ENCODE data around the gene APLF. TPM values are rescaled to one million over a fixed set of nuclear protein-coding genes. Genes with fewer than 3 reads are reported as not detected.

The APLF gene
- total and polyA plus RNA-seq, 10 of the 15 experiments (the other 5 are each of a cell fraction or from before 2014, with no cell fraction given): 0.66 to 2.8 (median 1.8) TPM

GRCh38 chr2:68423966-68424650, 43.3 kb upstream of the APLF start (continued):
- TF ChIP-seq KAT2A (conservative IDR thresholded peaks at IDR 0.05; ENCODE audit: control insufficient read depth, low read depth, low read length): no peak
- TF ChIP-seq NFIC (IDR thresholded peaks at IDR 0.05; ENCODE audit: low read depth, low read length): peak; percentile 94
- no peak for TF ChIP-seq STAT3 (IDR thresholded peaks at IDR 0.05; ENCODE audit: low read depth, low read length)
- no peak for TF ChIP-seq MAX (IDR thresholded peaks at IDR 0.05; ENCODE audit: low read depth, low read length)
- TF ChIP-seq, protein P1, sequence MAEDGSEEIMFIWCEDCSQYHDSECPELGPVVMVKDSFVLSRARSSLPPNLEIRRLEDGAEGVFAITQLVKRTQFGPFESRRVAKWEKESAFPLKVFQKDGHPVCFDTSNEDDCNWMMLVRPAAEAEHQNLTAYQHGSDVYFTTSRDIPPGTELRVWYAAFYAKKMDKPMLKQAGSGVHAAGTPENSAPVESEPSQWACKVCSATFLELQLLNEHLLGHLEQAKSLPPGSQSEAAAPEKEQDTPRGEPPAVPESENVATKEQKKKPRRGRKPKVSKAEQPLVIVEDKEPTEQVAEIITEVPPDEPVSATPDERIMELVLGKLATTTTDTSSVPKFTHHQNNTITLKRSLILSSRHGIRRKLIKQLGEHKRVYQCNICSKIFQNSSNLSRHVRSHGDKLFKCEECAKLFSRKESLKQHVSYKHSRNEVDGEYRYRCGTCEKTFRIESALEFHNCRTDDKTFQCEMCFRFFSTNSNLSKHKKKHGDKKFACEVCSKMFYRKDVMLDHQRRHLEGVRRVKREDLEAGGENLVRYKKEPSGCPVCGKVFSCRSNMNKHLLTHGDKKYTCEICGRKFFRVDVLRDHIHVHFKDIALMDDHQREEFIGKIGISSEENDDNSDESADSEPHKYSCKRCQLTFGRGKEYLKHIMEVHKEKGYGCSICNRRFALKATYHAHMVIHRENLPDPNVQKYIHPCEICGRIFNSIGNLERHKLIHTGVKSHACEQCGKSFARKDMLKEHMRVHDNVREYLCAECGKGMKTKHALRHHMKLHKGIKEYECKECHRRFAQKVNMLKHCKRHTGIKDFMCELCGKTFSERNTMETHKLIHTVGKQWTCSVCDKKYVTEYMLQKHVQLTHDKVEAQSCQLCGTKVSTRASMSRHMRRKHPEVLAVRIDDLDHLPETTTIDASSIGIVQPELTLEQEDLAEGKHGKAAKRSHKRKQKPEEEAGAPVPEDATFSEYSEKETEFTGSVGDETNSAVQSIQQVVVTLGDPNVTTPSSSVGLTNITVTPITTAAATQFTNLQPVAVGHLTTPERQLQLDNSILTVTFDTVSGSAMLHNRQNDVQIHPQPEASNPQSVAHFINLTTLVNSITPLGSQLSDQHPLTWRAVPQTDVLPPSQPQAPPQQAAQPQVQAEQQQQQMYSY (CRISPR knock-in tag; IDR thresholded peaks at IDR 0.05): no peak
- no peak for TF ChIP-seq POLR2AphosphoS2 (IDR thresholded peaks at IDR 0.05; ENCODE audit: low read depth, low read length)
- TF ChIP-seq MTA2 (IDR thresholded peaks at IDR 0.05; ENCODE audit: low read depth): peak; percentile 99
- peak; percentile 97 for TF ChIP-seq RELB (IDR thresholded peaks at IDR 0.05; ENCODE audit: low read depth)
- TF ChIP-seq RCOR1 (conservative IDR thresholded peaks at IDR 0.05; ENCODE audit: low read depth, low read length): 0 out of 2 replicates have a peak, but pooled peaks have one; percentile 49
- TF ChIP-seq, protein P2, sequence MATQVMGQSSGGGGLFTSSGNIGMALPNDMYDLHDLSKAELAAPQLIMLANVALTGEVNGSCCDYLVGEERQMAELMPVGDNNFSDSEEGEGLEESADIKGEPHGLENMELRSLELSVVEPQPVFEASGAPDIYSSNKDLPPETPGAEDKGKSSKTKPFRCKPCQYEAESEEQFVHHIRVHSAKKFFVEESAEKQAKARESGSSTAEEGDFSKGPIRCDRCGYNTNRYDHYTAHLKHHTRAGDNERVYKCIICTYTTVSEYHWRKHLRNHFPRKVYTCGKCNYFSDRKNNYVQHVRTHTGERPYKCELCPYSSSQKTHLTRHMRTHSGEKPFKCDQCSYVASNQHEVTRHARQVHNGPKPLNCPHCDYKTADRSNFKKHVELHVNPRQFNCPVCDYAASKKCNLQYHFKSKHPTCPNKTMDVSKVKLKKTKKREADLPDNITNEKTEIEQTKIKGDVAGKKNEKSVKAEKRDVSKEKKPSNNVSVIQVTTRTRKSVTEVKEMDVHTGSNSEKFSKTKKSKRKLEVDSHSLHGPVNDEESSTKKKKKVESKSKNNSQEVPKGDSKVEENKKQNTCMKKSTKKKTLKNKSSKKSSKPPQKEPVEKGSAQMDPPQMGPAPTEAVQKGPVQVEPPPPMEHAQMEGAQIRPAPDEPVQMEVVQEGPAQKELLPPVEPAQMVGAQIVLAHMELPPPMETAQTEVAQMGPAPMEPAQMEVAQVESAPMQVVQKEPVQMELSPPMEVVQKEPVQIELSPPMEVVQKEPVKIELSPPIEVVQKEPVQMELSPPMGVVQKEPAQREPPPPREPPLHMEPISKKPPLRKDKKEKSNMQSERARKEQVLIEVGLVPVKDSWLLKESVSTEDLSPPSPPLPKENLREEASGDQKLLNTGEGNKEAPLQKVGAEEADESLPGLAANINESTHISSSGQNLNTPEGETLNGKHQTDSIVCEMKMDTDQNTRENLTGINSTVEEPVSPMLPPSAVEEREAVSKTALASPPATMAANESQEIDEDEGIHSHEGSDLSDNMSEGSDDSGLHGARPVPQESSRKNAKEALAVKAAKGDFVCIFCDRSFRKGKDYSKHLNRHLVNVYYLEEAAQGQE (IDR thresholded peaks at IDR 0.05; ENCODE audit: low read depth, low read length): no peak
- TF ChIP-seq, protein P3, sequence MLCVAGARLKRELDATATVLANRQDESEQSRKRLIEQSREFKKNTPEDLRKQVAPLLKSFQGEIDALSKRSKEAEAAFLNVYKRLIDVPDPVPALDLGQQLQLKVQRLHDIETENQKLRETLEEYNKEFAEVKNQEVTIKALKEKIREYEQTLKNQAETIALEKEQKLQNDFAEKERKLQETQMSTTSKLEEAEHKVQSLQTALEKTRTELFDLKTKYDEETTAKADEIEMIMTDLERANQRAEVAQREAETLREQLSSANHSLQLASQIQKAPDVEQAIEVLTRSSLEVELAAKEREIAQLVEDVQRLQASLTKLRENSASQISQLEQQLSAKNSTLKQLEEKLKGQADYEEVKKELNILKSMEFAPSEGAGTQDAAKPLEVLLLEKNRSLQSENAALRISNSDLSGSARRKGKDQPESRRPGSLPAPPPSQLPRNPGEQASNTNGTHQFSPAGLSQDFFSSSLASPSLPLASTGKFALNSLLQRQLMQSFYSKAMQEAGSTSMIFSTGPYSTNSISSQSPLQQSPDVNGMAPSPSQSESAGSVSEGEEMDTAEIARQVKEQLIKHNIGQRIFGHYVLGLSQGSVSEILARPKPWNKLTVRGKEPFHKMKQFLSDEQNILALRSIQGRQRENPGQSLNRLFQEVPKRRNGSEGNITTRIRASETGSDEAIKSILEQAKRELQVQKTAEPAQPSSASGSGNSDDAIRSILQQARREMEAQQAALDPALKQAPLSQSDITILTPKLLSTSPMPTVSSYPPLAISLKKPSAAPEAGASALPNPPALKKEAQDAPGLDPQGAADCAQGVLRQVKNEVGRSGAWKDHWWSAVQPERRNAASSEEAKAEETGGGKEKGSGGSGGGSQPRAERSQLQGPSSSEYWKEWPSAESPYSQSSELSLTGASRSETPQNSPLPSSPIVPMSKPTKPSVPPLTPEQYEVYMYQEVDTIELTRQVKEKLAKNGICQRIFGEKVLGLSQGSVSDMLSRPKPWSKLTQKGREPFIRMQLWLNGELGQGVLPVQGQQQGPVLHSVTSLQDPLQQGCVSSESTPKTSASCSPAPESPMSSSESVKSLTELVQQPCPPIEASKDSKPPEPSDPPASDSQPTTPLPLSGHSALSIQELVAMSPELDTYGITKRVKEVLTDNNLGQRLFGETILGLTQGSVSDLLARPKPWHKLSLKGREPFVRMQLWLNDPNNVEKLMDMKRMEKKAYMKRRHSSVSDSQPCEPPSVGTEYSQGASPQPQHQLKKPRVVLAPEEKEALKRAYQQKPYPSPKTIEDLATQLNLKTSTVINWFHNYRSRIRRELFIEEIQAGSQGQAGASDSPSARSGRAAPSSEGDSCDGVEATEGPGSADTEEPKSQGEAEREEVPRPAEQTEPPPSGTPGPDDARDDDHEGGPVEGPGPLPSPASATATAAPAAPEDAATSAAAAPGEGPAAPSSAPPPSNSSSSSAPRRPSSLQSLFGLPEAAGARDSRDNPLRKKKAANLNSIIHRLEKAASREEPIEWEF (IDR thresholded peaks at IDR 0.05; ENCODE audit: insufficient replicate concordance, low read depth, low read length): no peak
- peak; percentile 76 for TF ChIP-seq ZBED1 (IDR thresholded peaks at IDR 0.05; ENCODE audit: borderline replicate concordance)
- TF ChIP-seq YY1 (IDR thresholded peaks at IDR 0.05; ENCODE audit: low read depth, low read length): 0 out of 2 replicates have a peak, but pooled peaks have one; percentile 40
- no peak for TF ChIP-seq ZNF274 (IDR thresholded peaks at IDR 0.05; ENCODE audit: insufficient read depth, insufficient read length)

Measured in GM12878 (cell line).